GM12878 (cell line): ENCODE results near the gene FAM184B. TPM values are rescaled to one million over a fixed set of nuclear protein-coding genes. Genes with fewer than 3 reads are reported as not detected.

ENCODE experiments used
- ATAC-seq: fragments of 200-7000 bp; cut with Tn5 transposase; 3 replicates; pipeline ENCODE4 v1.9.1; 2020; ENCODE audit warnings: mild to moderate bottlenecking, moderate library complexity
- BruUV-seq: library from RNA; stranded (reverse); fragments of 400-500 nt; replicated peaks from 2 replicates; lab custom pipeline; 2021; lab: Mats Ljungman, UMichigan
- CTCF ChIA-PET: fragments of 300-600 bp; sonication (Branson Sonifier 250); formaldehyde crosslinking; extraction: SDS; loops from one replicate; lab custom pipeline; 2021; ENCODE audit warnings: inconsistent platforms; lab: Yijun Ruan, JAX
- POLR2A ChIA-PET: fragments of 350-600 bp; formaldehyde crosslinking; extraction: SDS; loops from one replicate; lab custom pipeline; 2021; ENCODE audit warnings: inconsistent platforms; lab: Charles Lee
- RAD21 ChIA-PET: fragments of 300-600 bp; sonication (Branson Sonifier 250); formaldehyde crosslinking; loops from one replicate; lab custom pipeline; 2023; ENCODE audit warnings: antibody characterized with exemption; ENCODE audit not compliant: unreplicated experiment; lab: Charles Lee
- SMC1A ChIA-PET: fragments of 300-600 bp; sonication (Branson Sonifier 250); formaldehyde crosslinking; loops from one replicate; lab custom pipeline; 2023; ENCODE audit not compliant: unreplicated experiment, uncharacterized antibody; lab: Charles Lee
- DNase-seq: peaks from one replicate; pipeline ENCODE4 v3.0.0-alpha.2; 2011; ENCODE audit warnings: low read depth, low spot score
- FAIRE-seq: peaks from 3 replicates; lab custom pipeline; 2011; peaks lifted over from hg19 to GRCh38; lab: Jason Lieb, UNC
- H2AFZ ChIP-seq: 2 replicates; pipeline ENCODE4 v1.6.0; 2011; ENCODE audit warnings: low read depth, low read length, control low read depth; ENCODE audit not compliant: control insufficient read depth
- H3K27ac ChIP-seq: 2 replicates; pipeline ENCODE4 v1.5.1; 2011; ENCODE audit warnings: control low read depth; ENCODE audit not compliant: control insufficient read depth, insufficient read depth
- H3K27me3 ChIP-seq, 2 experiments: replicated peaks in 1 of 2; 2 replicates each; pipeline versions ENCODE4 v1.6.0 to v1.6.1; 2011; ENCODE audit warnings: low read length in 1 of 2; ENCODE audit not compliant: control insufficient read depth in 2 of 2, insufficient read depth in 2 of 2
- H3K36me3 ChIP-seq, 2 experiments: 2 replicates each; pipeline ENCODE4 v1.5.1; 2011; ENCODE audit warnings: low read length in 1 of 2; ENCODE audit not compliant: control insufficient read depth in 2 of 2, insufficient read depth in 2 of 2
- H3K4me1 ChIP-seq: 2 replicates; pipeline ENCODE4 v1.6.1; 2011; ENCODE audit warnings: mild to moderate bottlenecking, low read length, moderate library complexity, mixed read lengths; ENCODE audit not compliant: control insufficient read depth, insufficient read depth
- H3K4me2 ChIP-seq: 2 replicates; pipeline ENCODE4 v1.6.0; 2011; ENCODE audit warnings: control low read depth; ENCODE audit not compliant: control insufficient read depth, insufficient read depth
- H3K4me3 ChIP-seq: fragments of 200-600 bp; sonication (generic); 2 replicates; pipeline ENCODE4 v1.5.1; 2016
- H3K79me2 ChIP-seq: 2 replicates; pipeline ENCODE4 v1.6.0; 2011; ENCODE audit warnings: low read length; ENCODE audit not compliant: control insufficient read depth, insufficient read depth
- H3K9ac ChIP-seq: 2 replicates; pipeline ENCODE4 v1.8.0; 2011; ENCODE audit warnings: low read length, control low read depth, mixed read lengths; ENCODE audit not compliant: control insufficient read depth, insufficient read depth
- H3K9me3 ChIP-seq: replicated peaks from 3 replicates; pipeline ENCODE4 v1.5.1; 2011; ENCODE audit warnings: mild to moderate bottlenecking, low read length; ENCODE audit not compliant: control insufficient read depth, insufficient read depth
- H4K20me1 ChIP-seq: 2 replicates; pipeline ENCODE4 v1.6.0; 2011; ENCODE audit not compliant: control insufficient read depth, insufficient read depth
- ATF2 ChIP-seq: IDR thresholded peaks from 2 replicates; pipeline ENCODE4 v1.6.1; 2012; ENCODE audit warnings: low read length, inconsistent platforms
- CREB1 ChIP-seq: IDR thresholded peaks from 2 replicates; pipeline ENCODE4 v1.6.1; 2012; ENCODE audit warnings: low read depth, mild to moderate bottlenecking, inconsistent platforms
- FOXK2 ChIP-seq: fragments of 450-650 bp; IDR thresholded peaks from 2 replicates; pipeline ENCODE4 v1.6.1; 2017; ENCODE audit warnings: mild to moderate bottlenecking, moderate library complexity
- IKZF1 ChIP-seq: fragments of 450-650 bp; conservative IDR thresholded peaks from 2 replicates; pipeline ENCODE4 v1.6.1; 2017; ENCODE audit warnings: antibody characterized with exemption, mild to moderate bottlenecking
- POLR2A ChIP-seq: IDR thresholded peaks from 2 replicates; pipeline ENCODE4 v1.6.1; 2011; ENCODE audit warnings: low read depth, mild to moderate bottlenecking, low read length
- RBBP5 ChIP-seq: fragments of 200-600 bp; sonication (generic); conservative IDR thresholded peaks from 2 replicates; pipeline ENCODE4 v1.6.1; 2016
- ZBTB40 ChIP-seq: fragments of 450-650 bp; IDR thresholded peaks from 2 replicates; pipeline ENCODE4 v1.6.1; 2016; ENCODE audit warnings: mild to moderate bottlenecking, moderate library complexity, borderline replicate concordance
- ZNF622 ChIP-seq: fragments of 450-650 bp; IDR thresholded peaks from 2 replicates; pipeline ENCODE4 v1.6.1; 2017; ENCODE audit warnings: mild to moderate bottlenecking, inconsistent platforms
- WGBS: methylation state at CpG from one replicate; pipeline ENCODE4 v1.1.6; 2016; ENCODE audit warnings: low lambda C conversion rate; ENCODE audit not compliant: insufficient replicate concordance, insufficient coverage; ENCODE audit errors: missing lambda C conversion rate; 5-methylcytosine and 5-hydroxymethylcytosine counted together
- in situ Hi-C: fragments of 300-500 bp; cut with MboI; formaldehyde crosslinking; loops from 9 replicates; pipeline ENCODE4 v1.14.3; 2018; ENCODE audit warnings: mixed read lengths
- intact Hi-C: fragments of 100-400 bp; cut with micrococcal nuclease; formaldehyde crosslinking; loops from one replicate; pipeline ENCODE4 v1.14.2; 2022; ENCODE audit not compliant: unreplicated experiment
- polyA plus RNA-seq, 11 experiments: library from polyadenylated mRNA; depleted of rRNA in 4 of 11; unstranded in 6 of 11; stranded (reverse) in 5 of 11; fragments of >200 nt; fragmentation: Nextera tagmentation in 4 of 11; fragmentation: Illumina TruSeq in 1 of 11; extraction: Ambion mirVana in 4 of 11; extraction: Trizol in 1 of 11; gene quantifications; 1 replicate in 1 of 11; 2 replicates in 10 of 11; pipeline versions ENCODE4 v1.2.1 to v1.2.3, GENCODE V29; 2011 to 2016; ENCODE audit warnings: inconsistent platforms in 2 of 11, missing spikeins in 2 of 11, low read depth in 1 of 11
- total RNA-seq, 4 experiments: library from RNA; depleted of rRNA in 3 of 4; stranded (reverse); fragments of >200 nt in 3 of 4; fragmentation: Illumina TruSeq in 1 of 4; extraction: Trizol in 1 of 4; gene quantifications; 2 replicates each; pipeline versions ENCODE4 v1.2.1 to v1.2.3, GENCODE V29; 2013 to 2021
- TF ChIP-seq, protein P1 (sequence below): fragments of 450-650 bp; IDR thresholded peaks from 2 replicates; pipeline ENCODE4 v1.6.1; 2014; ENCODE audit warnings: mild to moderate bottlenecking
- TF ChIP-seq, protein P2 (sequence below): IDR thresholded peaks from 2 replicates; pipeline ENCODE4 v1.6.1; 2012; ENCODE audit warnings: low read depth, low read length, improper control_type of control experiment
- TF ChIP-seq, protein P3 (sequence below): IDR thresholded peaks from 2 replicates; pipeline ENCODE4 v1.6.1; 2011; ENCODE audit warnings: mild to moderate bottlenecking, low read depth, low read length, moderate library complexity; ENCODE audit not compliant: insufficient replicate concordance

FAM184B gene
- total and polyA plus RNA-seq, 10 of the 15 experiments (the other 5 are each of a cell fraction or from before 2014, with no cell fraction given), result under 0.01 TPM; not detected in 9

DNA sequence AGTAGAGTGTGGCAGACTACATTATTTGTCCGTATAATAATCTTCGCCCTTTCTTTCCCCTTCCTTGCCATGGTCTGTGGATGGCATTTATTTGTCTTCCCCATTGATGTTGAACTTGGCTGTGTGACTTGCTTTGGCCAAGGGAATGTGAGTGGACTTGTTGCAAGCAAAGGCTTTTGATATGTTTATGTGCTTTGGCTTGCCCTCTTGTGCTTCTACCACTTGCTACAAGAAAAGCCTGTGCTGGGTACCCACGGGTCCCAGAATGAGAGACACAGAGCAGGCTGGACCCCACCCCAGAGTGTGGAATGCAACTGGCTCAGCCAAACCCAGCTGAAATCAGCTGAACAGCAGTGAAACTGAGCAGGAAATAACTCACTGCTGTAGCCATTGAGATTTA, 63.0 kb downstream of the FAM184B start:
- intact Hi-C loops (no loop called here), in situ Hi-C loops (no loop called here)
- ChIA-PET RAD21 (no interaction called here), CTCF (no interaction called here), SMC1A (no interaction called here), POLR2A (no interaction called here)
- WGBS, result 56% methylated on average over 3 of the region's 3 CpGs
- no peaks in the 10 kb centered on the region for H3K4me1 ChIP-seq
- H2AFZ ChIP-seq, result no peak overlapping the region
- H3K4me3 ChIP-seq, result no peak overlapping the region
- no peaks in the 10 kb centered on the region for H3K9me3 ChIP-seq
- TF ChIP-seq FOXK2, result no peak
- TF ChIP-seq CREB1, result no peak
- TF ChIP-seq POLR2A, result no peak
- TF ChIP-seq ZNF622, result no peak
- TF ChIP-seq RBBP5, result no peak
- TF ChIP-seq IKZF1, result no peak
- TF ChIP-seq, protein P1, sequence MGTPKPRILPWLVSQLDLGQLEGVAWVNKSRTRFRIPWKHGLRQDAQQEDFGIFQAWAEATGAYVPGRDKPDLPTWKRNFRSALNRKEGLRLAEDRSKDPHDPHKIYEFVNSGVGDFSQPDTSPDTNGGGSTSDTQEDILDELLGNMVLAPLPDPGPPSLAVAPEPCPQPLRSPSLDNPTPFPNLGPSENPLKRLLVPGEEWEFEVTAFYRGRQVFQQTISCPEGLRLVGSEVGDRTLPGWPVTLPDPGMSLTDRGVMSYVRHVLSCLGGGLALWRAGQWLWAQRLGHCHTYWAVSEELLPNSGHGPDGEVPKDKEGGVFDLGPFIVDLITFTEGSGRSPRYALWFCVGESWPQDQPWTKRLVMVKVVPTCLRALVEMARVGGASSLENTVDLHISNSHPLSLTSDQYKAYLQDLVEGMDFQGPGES, result no peak
- no peak for TF ChIP-seq ZBTB40
- TF ChIP-seq ATF2, result no peak
- TF ChIP-seq, protein P2, sequence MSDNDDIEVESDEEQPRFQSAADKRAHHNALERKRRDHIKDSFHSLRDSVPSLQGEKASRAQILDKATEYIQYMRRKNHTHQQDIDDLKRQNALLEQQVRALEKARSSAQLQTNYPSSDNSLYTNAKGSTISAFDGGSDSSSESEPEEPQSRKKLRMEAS, result no peak
- TF ChIP-seq, protein P3, sequence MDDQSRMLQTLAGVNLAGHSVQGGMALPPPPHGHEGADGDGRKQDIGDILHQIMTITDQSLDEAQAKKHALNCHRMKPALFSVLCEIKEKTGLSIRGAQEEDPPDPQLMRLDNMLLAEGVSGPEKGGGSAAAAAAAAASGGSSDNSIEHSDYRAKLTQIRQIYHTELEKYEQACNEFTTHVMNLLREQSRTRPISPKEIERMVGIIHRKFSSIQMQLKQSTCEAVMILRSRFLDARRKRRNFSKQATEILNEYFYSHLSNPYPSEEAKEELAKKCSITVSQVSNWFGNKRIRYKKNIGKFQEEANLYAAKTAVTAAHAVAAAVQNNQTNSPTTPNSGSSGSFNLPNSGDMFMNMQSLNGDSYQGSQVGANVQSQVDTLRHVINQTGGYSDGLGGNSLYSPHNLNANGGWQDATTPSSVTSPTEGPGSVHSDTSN, result no peak
- H3K9ac ChIP-seq, result no peak overlapping the region
- no peaks in the 10 kb centered on the region for H3K36me3 ChIP-seq
- no peaks in the 10 kb centered on the region for H4K20me1 ChIP-seq
- H3K27me3 ChIP-seq, result no peaks in the 10 kb centered on the region; a peak in 1 of 4 replicates
- ATAC-seq (no peak), DNase-seq (no peak), FAIRE-seq (no peak)
- no peaks in the 10 kb centered on the region for H3K79me2 ChIP-seq
- BruUV-seq, result no TSS peak
- no peak overlapping the region for H3K4me2 ChIP-seq
- H3K27ac ChIP-seq, result no peak overlapping the region
